GM10248 (cell line): ENCODE measurements around the gene CAPN12.
"Not testable (repeated sequence)": the region's sequence is repeated elsewhere in the genome, so short reads cannot be mapped to it uniquely, and the experiment has no call there.

ENCODE experiments used
- CTCF ChIA-PET: fragments of 300-600 bp; sonication (Branson Sonifier 250); formaldehyde crosslinking; extraction: SDS; loops from one replicate; lab custom pipeline; 2021; ENCODE audit warnings: antibody characterized with exemption; lab: Yijun Ruan, JAX
- POLR2A ChIA-PET: fragments of 350-650 bp; sonication (Branson Sonifier 250); formaldehyde crosslinking; extraction: SDS; loops from one replicate; lab custom pipeline; 2020; ENCODE audit warnings: antibody characterized with exemption; lab: Yijun Ruan, JAX
- DNase-seq: peaks from one replicate; pipeline ENCODE4 v3.0.0; 2012; ENCODE audit errors: extremely low spot score
- TF ChIP-seq, protein P1 (sequence below): IDR thresholded peaks from 2 replicates; pipeline ENCODE4 v1.5.1; 2012; ENCODE audit warnings: mild to moderate bottlenecking, low read depth; ENCODE audit errors: extremely low read depth, missing control alignments, control extremely low read depth

Gene CAPN12

DNA sequence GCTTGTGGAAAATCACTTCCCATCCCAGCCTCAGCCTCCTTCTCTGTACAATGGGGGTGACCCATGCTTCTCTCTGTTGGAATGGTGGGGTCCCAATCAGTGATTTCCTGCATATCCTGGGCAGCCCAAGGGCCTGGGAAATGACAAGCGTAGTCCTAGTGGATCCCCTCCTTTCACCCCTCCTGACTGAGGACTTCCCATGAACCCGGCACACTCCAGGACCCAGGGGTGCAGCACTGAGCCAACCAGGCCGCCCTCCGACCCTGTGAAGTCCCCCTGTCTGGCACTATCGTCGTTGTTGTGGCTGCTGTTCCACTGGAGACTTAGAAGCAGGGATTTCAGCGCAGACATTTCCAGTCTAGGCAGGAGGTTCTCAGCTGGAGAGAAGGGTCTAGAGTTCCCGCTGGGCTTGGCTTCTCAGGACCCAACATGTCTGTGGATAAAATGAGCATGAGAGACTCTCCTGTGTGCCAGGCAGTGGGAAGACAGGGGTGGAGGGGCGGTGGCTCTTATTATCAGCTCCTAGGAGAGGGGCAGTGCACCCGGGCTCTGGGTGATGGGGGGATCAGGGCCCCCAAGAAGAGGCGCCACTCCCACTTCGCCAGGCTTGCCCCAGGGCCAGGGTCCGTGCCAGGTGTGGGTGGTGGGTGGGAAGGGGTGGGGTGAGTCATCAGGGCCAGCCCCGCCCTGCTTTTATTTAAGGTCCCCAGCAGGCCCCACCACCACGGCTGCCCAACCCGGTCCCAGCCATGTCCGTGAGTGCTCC is 44.4 kb upstream of the CAPN12 start, which contains the start of gene LGALS7B:
Gene LGALS7B, plus strand, starts transcription at position 723 of the 766 bp plus-strand sequence. Its CDS starts 27 bp downstream, at position 750.
- CTCF ChIA-PET = no interaction called here
- TF ChIP-seq, protein P1, sequence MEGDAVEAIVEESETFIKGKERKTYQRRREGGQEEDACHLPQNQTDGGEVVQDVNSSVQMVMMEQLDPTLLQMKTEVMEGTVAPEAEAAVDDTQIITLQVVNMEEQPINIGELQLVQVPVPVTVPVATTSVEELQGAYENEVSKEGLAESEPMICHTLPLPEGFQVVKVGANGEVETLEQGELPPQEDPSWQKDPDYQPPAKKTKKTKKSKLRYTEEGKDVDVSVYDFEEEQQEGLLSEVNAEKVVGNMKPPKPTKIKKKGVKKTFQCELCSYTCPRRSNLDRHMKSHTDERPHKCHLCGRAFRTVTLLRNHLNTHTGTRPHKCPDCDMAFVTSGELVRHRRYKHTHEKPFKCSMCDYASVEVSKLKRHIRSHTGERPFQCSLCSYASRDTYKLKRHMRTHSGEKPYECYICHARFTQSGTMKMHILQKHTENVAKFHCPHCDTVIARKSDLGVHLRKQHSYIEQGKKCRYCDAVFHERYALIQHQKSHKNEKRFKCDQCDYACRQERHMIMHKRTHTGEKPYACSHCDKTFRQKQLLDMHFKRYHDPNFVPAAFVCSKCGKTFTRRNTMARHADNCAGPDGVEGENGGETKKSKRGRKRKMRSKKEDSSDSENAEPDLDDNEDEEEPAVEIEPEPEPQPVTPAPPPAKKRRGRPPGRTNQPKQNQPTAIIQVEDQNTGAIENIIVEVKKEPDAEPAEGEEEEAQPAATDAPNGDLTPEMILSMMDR = no peak
- DNase-seq = no peak
- POLR2A ChIA-PET = no interaction called here

DNA sequence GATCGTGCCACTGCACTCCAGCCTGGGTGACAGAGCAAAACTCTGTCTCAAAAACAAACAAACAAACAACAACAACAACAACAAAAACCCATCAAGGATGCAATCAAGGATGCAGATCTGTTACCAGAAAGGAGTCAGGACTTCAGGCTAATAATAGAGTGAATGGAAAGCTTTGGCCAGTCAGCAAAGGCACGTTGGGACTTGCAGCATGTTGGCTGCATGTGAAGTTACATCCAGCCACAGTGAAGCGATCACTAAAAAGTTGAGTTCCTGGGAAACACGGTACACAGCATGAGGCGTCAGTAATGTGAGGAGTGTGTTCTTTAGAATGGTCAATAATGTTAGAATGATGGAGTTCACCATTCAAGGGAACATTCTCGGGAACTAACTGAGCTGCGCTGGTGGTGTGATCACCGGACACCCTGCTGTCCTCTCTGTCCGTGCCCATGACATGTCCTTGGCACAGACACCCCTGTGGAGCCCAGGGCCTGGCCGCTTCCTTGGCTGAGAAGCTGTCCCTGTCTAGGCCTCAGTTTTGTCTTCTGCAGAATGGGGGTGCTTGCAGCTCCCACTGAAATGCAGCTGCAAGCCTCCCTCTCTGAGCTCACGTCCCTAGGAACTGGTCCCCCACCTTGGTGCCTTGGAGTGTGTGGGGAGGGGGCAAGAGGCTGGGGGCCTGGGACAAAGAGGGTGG is 42.4 kb upstream of the CAPN12 start:
- TF ChIP-seq, protein P1 = no peak
- ChIA-PET POLR2A (no interaction called here), CTCF (interaction anchor here (1.2 to 1.5 kb wide), 2 partner anchors 10 to 17 kb away, joined by 3 to 16 read pairs; no protein-coding TSS in a partner anchor)
- no peak for DNase-seq

DNA sequence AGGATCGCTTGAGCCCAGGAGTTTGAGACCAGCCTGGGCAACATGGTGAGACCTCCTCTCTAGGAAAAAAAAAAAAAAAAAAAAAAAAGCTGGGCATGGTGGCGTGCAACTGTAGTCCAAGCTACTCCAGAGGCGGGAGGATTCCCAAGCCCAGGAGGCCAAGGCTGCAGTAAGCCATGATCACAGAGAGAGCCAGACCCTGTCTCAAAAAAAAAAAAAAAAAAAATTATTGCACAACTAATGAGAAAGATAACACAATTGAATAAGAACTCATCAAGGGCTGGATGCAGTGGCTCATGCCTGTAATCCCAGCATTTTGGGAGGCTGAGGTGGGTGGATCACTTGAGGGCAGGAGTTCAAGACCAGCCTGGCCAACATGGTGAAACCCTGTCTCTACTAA is 41.8 kb upstream of the CAPN12 start:
- POLR2A ChIA-PET, DNase-seq: not testable (repeated sequence)
- CTCF ChIA-PET = interaction anchor here (1.5 kb wide), 1 partner anchor 16 kb away, joined by 16 read pairs; no protein-coding TSS in a partner anchor

DNA sequence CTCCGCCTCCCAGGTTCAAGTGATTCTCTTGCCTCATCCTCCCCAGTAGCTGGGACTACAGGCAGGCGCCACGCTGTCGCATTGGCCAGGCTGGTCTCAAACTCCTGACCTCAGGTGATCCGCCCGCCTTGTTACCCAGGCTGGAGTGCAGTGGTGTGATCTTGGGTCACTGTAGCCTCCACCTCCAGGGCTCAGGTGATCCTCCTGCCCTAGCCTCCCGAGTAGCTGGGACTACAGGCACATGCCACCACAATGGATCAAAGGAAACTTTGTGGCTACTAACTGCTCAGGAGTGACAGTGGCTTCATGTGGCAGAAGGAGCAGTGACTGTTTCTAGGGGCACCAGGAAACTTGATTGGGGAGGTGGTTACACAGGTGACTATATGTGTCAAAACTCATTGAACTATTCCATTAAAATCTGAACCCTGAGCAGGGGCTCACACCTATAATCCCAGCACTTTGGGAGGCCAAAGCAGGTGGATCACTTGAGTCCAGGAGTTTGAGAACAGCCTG is 41.0 kb upstream of the CAPN12 start:
- DNase-seq = no peak
- POLR2A ChIA-PET = no interaction called here
- CTCF ChIA-PET = no interaction called here
- TF ChIP-seq, protein P1 = no peak

DNA sequence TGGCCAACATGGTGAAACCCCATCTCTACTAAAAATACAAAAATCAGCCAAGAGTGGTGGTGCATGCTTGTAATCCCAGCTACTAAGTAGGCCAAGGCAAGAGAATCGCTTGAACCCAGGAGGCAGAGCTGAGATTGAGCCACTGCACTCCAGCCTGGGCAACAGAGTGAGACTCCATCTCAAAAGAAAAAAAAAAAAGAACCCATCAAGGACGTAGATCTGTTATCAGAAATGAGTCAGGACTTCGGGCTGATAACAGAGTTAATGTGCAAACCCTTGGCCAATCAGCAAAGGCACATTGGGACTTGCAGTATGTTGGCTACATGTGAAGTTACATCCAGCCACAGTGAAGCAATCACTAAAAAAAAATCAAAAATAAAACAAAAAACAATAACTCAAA is 40.0 kb upstream of the CAPN12 start:
- CTCF ChIA-PET = interaction anchor here (2.9 kb wide), 1 partner anchor 15 kb away, joined by 11 read pairs; no protein-coding TSS in a partner anchor
- TF ChIP-seq, protein P1 = no peak
- POLR2A ChIA-PET = no interaction called here
- DNase-seq = no peak

DNA sequence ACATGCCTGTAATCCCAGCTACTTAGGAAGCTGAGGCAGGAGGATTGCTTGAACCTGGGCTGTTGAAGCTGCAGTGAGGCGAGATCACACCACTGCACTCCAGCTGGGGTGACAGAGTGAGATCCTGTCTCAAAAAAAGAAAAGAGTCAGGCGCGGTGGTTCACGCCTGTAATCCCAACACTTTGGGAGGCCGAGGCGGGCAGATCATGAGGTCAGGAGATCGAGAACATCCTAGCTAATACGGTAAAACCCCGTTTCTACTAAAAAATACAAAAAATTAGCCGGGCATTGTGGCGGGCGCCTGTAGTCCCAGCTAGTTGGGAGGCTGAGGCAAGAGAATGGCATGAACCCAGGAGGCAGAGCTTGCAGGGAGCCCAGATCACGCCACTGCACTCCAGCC is 37.9 kb upstream of the CAPN12 start:
- ChIA-PET CTCF (interaction anchor here (2.9 kb wide), 1 partner anchor 13 kb away, joined by 11 read pairs; no protein-coding TSS in a partner anchor), POLR2A (interaction anchor here (0.6 kb wide), 1 partner anchor 69 kb away, joined by 5 read pairs; no protein-coding TSS in a partner anchor)
- not testable (repeated sequence) for DNase-seq

GRCh38 chr19:38781058-38781457 is 36.8 kb upstream of the CAPN12 start:
- TF ChIP-seq, protein P1 = no peak
- POLR2A ChIA-PET = interaction anchor here (0.6 kb wide), 1 partner anchor 50 kb away, joined by 5 read pairs; no protein-coding TSS in a partner anchor
- no peak for DNase-seq
- CTCF ChIA-PET = no interaction called here
